ENCODE data around the gene CKS1B. TPM values are rescaled to one million over a fixed set of nuclear protein-coding genes. Genes with fewer than 3 reads are reported as not detected.

The CKS1B gene
- total and polyA plus RNA-seq, 4 donors, result 32.4 to 57.9 (median 44.4) TPM

DNA sequence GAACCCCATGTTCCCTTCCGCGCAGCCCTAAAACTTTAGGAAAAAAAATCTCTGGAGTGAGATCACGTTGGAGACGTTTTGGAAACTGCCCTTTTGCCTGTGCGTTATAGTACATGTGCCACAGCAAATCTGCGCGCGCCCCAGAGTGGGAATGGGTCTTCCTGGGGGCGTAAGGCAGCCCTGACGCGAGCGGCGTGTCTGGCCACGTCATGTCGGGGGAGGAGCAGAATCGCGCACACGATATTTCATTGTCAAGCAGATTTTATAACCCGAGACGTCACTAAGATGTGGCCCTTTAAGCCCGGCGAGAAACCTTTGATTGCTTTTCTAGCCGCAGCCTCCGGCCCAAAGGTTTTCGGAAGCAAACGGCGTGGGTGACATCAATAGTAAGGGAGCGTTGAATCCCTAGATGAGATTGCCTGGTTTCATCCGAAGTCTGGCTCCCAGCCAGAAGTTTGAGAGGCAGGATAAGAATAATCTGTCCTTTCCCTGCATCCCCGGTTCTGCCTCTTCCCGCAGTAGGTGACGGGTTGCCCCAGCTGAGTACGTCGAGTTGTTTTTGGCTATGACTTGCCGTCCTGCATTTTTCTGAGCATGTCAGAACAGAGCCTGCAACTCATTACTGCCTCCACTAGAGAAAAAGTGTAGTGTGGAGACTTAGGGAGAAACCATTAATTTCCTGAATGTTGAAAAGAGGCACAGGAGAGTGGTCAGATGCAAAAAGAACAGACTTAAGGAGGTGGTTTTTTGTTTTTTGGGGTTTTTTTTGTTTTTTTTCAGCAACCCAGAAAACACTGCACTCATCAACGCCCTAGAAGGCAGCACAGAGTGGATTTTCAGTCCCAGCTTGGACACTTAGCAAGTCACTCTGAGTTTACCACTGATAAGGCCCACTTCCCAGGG lies 37.1 kb upstream of the CKS1B start:
- TF ChIP-seq, protein P1, sequence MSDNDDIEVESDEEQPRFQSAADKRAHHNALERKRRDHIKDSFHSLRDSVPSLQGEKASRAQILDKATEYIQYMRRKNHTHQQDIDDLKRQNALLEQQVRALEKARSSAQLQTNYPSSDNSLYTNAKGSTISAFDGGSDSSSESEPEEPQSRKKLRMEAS (IDR thresholded peaks at IDR 0.05), result peak; percentile 6
- TF ChIP-seq HNF4G (IDR thresholded peaks at IDR 0.05), result no peak
- peak; percentile 68 for TF ChIP-seq YY1 (IDR thresholded peaks at IDR 0.05)
- TF ChIP-seq SP1 (IDR thresholded peaks at IDR 0.05), result no peak
- TF ChIP-seq, protein P2, sequence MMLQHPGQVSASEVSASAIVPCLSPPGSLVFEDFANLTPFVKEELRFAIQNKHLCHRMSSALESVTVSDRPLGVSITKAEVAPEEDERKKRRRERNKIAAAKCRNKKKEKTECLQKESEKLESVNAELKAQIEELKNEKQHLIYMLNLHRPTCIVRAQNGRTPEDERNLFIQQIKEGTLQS (IDR thresholded peaks at IDR 0.05), result peak; percentile 36
- TF ChIP-seq EGR1 (IDR thresholded peaks at IDR 0.05; ENCODE audit: low read depth in 2 of 2), result peak; percentile 78 to 85
- no peak for TF ChIP-seq FOXA2 (IDR thresholded peaks at IDR 0.05)
- TF ChIP-seq, protein P3, sequence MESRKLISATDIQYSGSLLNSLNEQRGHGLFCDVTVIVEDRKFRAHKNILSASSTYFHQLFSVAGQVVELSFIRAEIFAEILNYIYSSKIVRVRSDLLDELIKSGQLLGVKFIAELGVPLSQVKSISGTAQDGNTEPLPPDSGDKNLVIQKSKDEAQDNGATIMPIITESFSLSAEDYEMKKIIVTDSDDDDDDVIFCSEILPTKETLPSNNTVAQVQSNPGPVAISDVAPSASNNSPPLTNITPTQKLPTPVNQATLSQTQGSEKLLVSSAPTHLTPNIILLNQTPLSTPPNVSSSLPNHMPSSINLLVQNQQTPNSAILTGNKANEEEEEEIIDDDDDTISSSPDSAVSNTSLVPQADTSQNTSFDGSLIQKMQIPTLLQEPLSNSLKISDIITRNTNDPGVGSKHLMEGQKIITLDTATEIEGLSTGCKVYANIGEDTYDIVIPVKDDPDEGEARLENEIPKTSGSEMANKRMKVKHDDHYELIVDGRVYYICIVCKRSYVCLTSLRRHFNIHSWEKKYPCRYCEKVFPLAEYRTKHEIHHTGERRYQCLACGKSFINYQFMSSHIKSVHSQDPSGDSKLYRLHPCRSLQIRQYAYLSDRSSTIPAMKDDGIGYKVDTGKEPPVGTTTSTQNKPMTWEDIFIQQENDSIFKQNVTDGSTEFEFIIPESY (IDR thresholded peaks at IDR 0.05), result no peak
- TF ChIP-seq GABPA (IDR thresholded peaks at IDR 0.05 in 1 of 2, conservative IDR thresholded peaks at IDR 0.05 in 1 of 2), result peak in 1 of 2 donors; percentile 6
- TF ChIP-seq FOXA1 (IDR thresholded peaks at IDR 0.05), result no peak
- TF ChIP-seq, protein P4, sequence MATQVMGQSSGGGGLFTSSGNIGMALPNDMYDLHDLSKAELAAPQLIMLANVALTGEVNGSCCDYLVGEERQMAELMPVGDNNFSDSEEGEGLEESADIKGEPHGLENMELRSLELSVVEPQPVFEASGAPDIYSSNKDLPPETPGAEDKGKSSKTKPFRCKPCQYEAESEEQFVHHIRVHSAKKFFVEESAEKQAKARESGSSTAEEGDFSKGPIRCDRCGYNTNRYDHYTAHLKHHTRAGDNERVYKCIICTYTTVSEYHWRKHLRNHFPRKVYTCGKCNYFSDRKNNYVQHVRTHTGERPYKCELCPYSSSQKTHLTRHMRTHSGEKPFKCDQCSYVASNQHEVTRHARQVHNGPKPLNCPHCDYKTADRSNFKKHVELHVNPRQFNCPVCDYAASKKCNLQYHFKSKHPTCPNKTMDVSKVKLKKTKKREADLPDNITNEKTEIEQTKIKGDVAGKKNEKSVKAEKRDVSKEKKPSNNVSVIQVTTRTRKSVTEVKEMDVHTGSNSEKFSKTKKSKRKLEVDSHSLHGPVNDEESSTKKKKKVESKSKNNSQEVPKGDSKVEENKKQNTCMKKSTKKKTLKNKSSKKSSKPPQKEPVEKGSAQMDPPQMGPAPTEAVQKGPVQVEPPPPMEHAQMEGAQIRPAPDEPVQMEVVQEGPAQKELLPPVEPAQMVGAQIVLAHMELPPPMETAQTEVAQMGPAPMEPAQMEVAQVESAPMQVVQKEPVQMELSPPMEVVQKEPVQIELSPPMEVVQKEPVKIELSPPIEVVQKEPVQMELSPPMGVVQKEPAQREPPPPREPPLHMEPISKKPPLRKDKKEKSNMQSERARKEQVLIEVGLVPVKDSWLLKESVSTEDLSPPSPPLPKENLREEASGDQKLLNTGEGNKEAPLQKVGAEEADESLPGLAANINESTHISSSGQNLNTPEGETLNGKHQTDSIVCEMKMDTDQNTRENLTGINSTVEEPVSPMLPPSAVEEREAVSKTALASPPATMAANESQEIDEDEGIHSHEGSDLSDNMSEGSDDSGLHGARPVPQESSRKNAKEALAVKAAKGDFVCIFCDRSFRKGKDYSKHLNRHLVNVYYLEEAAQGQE (IDR thresholded peaks at IDR 0.05), result peak; percentile 89
- TF ChIP-seq RAD21 (IDR thresholded peaks at IDR 0.05), result peak; percentile 11 to 61
- no peak for TF ChIP-seq NR2F2 (IDR thresholded peaks at IDR 0.05)
- peak in 1 of 2 donors; percentile 61 for TF ChIP-seq JUND (IDR thresholded peaks at IDR 0.05)
- TF ChIP-seq RXRA (IDR thresholded peaks at IDR 0.05), result no peak
- peak in 1 of 2 donors; percentile 4 for TF ChIP-seq HNF4A (conservative IDR thresholded peaks at IDR 0.05)
- TF ChIP-seq, protein P5, sequence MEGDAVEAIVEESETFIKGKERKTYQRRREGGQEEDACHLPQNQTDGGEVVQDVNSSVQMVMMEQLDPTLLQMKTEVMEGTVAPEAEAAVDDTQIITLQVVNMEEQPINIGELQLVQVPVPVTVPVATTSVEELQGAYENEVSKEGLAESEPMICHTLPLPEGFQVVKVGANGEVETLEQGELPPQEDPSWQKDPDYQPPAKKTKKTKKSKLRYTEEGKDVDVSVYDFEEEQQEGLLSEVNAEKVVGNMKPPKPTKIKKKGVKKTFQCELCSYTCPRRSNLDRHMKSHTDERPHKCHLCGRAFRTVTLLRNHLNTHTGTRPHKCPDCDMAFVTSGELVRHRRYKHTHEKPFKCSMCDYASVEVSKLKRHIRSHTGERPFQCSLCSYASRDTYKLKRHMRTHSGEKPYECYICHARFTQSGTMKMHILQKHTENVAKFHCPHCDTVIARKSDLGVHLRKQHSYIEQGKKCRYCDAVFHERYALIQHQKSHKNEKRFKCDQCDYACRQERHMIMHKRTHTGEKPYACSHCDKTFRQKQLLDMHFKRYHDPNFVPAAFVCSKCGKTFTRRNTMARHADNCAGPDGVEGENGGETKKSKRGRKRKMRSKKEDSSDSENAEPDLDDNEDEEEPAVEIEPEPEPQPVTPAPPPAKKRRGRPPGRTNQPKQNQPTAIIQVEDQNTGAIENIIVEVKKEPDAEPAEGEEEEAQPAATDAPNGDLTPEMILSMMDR (IDR thresholded peaks at IDR 0.05; ENCODE audit: low read depth, low read length, missing input control), result peak; percentile 29
- peak; percentile 41 for TF ChIP-seq TAF1 (conservative IDR thresholded peaks at IDR 0.05)
- Histone ChIP-seq H3K9me3 (ENCODE audit: control insufficient read depth in 4 of 4, low read length in 3 of 4) (no peaks in the 10 kb centered on the region), H3K27ac (ENCODE audit: low read depth in 1 of 2, low read length in 2 of 2) (peak overlapping the region; percentile 94 to 100), H3K27me3 (ENCODE audit: control insufficient read depth in 4 of 4, insufficient read depth in 4 of 4, low read length in 3 of 4) (no peaks in the 10 kb centered on the region), H3K36me3 (ENCODE audit: control insufficient read depth in 4 of 4, insufficient read depth in 3 of 4, low read depth in 1 of 4, low read length in 3 of 4) (no peaks in the 10 kb centered on the region), H3K4me3 (ENCODE audit: low read depth in 1 of 3, low read length in 3 of 3) (peak overlapping the region; percentile 49 to 77 (median 63)), H3K9ac (ENCODE audit: low read depth in 1 of 2, low read length in 2 of 2) (peak overlapping the region; percentile 98), H3K4me1 (ENCODE audit: control insufficient read depth in 4 of 4, insufficient read depth in 4 of 4, low read length in 3 of 4) (peaks cover 0 to 36% (median 24%) of the 10 kb centered on the region in 4 donors)
- under 1% methylated on average over 36 of the region's 36 CpGs for WGBS
- peak; percentile 85 for DNase-seq (ENCODE audit: low spot score)
